HepG2 (cell line): ENCODE results near the gene AGAP3. TPM values are rescaled to one million over a fixed set of nuclear protein-coding genes. Genes with fewer than 3 reads are reported as not detected.

Experiments
- E2F2 ChIP-seq: sonication (generic); formaldehyde crosslinking; IDR thresholded peaks from 2 replicates; pipeline ENCODE4 v1.4.0; 2020; ENCODE audit warnings: missing genetic modification reagents, borderline replicate concordance
- E2F5 ChIP-seq: sonication (generic); formaldehyde crosslinking; conservative IDR thresholded peaks from 2 replicates; pipeline ENCODE4 v1.4.0; 2020; ENCODE audit warnings: missing genetic modification reagents
- ELF3 ChIP-seq: IDR thresholded peaks from 2 replicates; pipeline ENCODE4 v1.6.1; 2016; ENCODE audit warnings: missing genetic modification reagents, missing compliant biosample characterization
- GLI4 ChIP-seq: sonication (generic); formaldehyde crosslinking; IDR thresholded peaks from 2 replicates; pipeline ENCODE4 v1.5.1; 2020; ENCODE audit warnings: missing genetic modification reagents, mild to moderate bottlenecking, moderate library complexity, borderline replicate concordance
- HES4 ChIP-seq: sonication (generic); formaldehyde crosslinking; IDR thresholded peaks from 2 replicates; pipeline ENCODE4 v1.9.0; 2021; ENCODE audit warnings: mild to moderate bottlenecking, missing genetic modification reagents, borderline replicate concordance
- NFIB ChIP-seq: sonication (generic); formaldehyde crosslinking; IDR thresholded peaks from 2 replicates; pipeline ENCODE4 v1.9.0; 2021; ENCODE audit warnings: missing genetic modification reagents, mild to moderate bottlenecking, borderline replicate concordance
- PPARG ChIP-seq: conservative IDR thresholded peaks from 2 replicates; pipeline ENCODE4 v1.6.1; 2016; ENCODE audit warnings: missing biosample characterization, missing genetic modification reagents
- RNF2 ChIP-seq: fragments of 450-650 bp; conservative IDR thresholded peaks from 2 replicates; pipeline ENCODE4 v1.6.1; 2016; ENCODE audit warnings: low read depth
- TBL1XR1 ChIP-seq: fragments of 150-350 bp; IDR thresholded peaks from 2 replicates; pipeline ENCODE4 v1.6.1; 2014; ENCODE audit warnings: borderline replicate concordance, low read length; ENCODE audit not compliant: partially characterized antibody
- TOE1 ChIP-seq: sonication (generic); formaldehyde crosslinking; IDR thresholded peaks from 2 replicates; pipeline ENCODE4 v1.4.0; 2020; ENCODE audit warnings: mild to moderate bottlenecking, missing genetic modification reagents
- ZNF180 ChIP-seq: sonication (generic); formaldehyde crosslinking; IDR thresholded peaks from 2 replicates; pipeline ENCODE4 v1.4.0; 2020; ENCODE audit warnings: low read depth, missing genetic modification reagents, borderline replicate concordance
- ZNF3 ChIP-seq: IDR thresholded peaks from 2 replicates; pipeline ENCODE4 v1.7.0; 2017; ENCODE audit warnings: inconsistent platforms
- ZNF605 ChIP-seq: sonication (generic); formaldehyde crosslinking; IDR thresholded peaks from 2 replicates; pipeline ENCODE4 v1.8.0; 2022; ENCODE audit warnings: mild to moderate bottlenecking, missing genetic modification reagents
- ZNF850 ChIP-seq: sonication (generic); formaldehyde crosslinking; conservative IDR thresholded peaks from 2 replicates; pipeline ENCODE4 v1.9.0; 2021; ENCODE audit warnings: mild to moderate bottlenecking, missing genetic modification reagents
- polyA plus RNA-seq, 8 experiments: library from polyadenylated mRNA; depleted of rRNA in 3 of 8; stranded (reverse) in 7 of 8; unstranded in 1 of 8; fragments of >200 nt; fragmentation: Illumina TruSeq in 4 of 8; extraction: Trizol in 4 of 8; gene quantifications; 2 replicates each; pipeline versions ENCODE4 v1.2.1 to v1.2.3, GENCODE V29; 2011 to 2016; ENCODE audit warnings: low read depth in 4 of 8, missing spikeins in 1 of 8, mixed read lengths in 1 of 8; ENCODE audit not compliant: insufficient read depth in 1 of 8
- total RNA-seq, 5 experiments: library from RNA; depleted of rRNA; stranded (reverse); fragments of >200 nt; fragmentation: Illumina TruSeq; extraction: Trizol; gene quantifications; 2 replicates each; pipeline ENCODE4 v1.2.3, GENCODE V29; 2016; ENCODE audit warnings: low read depth in 1 of 5
- TF ChIP-seq, protein P1 (sequence below), 2 experiments: fragments of 450-650 bp in 1 of 2; sonication (generic) in 1 of 2; formaldehyde crosslinking in 1 of 2; IDR thresholded peaks; 2 replicates each; pipeline versions ENCODE4 v1.6.1 to v1.8.0; 2016 to 2022; ENCODE audit warnings: antibody characterized with exemption in 1 of 2, mild to moderate bottlenecking in 1 of 2, missing genetic modification reagents in 1 of 2
- TF ChIP-seq, protein P2 (sequence below): sonication (generic); formaldehyde crosslinking; IDR thresholded peaks from 2 replicates; pipeline ENCODE4 v1.4.0; 2020; ENCODE audit warnings: missing genetic modification reagents

AGAP3 gene
- total and polyA plus RNA-seq, 2 of the 13 experiments (the other 11 are each of a cell fraction or from before 2014, with no cell fraction given), result 31.3 to 61.4 TPM

DNA sequence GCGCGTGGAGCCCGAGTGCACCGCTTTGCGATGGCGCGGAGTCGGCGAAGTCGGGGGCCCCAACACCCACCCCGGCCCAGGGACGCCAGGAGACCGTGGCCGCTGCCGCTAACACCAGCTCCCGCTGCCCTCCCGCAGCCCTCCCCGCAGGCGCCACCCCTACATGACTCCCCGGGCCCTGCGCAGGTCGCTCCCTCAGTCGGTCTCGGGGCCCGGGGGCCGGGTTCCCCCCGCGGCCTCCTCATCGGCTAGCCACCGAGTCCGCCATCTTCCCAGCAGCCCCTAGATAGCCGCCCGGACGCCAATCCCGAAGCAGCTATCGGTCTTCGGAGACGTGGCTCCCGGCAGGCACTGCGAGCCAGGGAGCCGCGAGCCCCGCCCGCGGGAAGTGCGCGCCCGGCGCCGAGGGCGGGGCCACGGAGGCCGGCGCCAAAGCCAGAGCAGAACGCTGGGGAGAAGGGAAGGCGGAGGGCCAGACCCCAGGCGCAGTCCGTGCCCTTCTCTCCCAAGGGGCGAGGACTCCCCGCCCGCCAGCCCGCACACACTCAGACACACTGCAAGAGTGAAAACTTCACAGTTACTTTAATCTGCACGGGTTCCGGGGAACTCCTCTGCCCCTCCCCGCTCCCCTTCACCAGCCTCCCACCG is 5.6 kb upstream of the AGAP3 start, which contains the start of gene FASTK (continued):
- TF ChIP-seq E2F2 (CRISPR knock-in tag), result 0 out of 2 replicates have a peak, but pooled peaks have one; percentile 63
- TF ChIP-seq ZNF605, result peak; percentile 38; the same call in 1 of the 2 replicates
- peak; percentile 31; the same call in 1 of the 2 replicates for TF ChIP-seq PPARG (CRISPR knock-in tag)
- no peak; the same call in 1 of the 2 replicates for TF ChIP-seq ZNF3 (CRISPR knock-in tag)
- peak; percentile 46; the same call in 1 of the 2 replicates for TF ChIP-seq ELF3 (CRISPR knock-in tag)
- TF ChIP-seq, protein P1, sequence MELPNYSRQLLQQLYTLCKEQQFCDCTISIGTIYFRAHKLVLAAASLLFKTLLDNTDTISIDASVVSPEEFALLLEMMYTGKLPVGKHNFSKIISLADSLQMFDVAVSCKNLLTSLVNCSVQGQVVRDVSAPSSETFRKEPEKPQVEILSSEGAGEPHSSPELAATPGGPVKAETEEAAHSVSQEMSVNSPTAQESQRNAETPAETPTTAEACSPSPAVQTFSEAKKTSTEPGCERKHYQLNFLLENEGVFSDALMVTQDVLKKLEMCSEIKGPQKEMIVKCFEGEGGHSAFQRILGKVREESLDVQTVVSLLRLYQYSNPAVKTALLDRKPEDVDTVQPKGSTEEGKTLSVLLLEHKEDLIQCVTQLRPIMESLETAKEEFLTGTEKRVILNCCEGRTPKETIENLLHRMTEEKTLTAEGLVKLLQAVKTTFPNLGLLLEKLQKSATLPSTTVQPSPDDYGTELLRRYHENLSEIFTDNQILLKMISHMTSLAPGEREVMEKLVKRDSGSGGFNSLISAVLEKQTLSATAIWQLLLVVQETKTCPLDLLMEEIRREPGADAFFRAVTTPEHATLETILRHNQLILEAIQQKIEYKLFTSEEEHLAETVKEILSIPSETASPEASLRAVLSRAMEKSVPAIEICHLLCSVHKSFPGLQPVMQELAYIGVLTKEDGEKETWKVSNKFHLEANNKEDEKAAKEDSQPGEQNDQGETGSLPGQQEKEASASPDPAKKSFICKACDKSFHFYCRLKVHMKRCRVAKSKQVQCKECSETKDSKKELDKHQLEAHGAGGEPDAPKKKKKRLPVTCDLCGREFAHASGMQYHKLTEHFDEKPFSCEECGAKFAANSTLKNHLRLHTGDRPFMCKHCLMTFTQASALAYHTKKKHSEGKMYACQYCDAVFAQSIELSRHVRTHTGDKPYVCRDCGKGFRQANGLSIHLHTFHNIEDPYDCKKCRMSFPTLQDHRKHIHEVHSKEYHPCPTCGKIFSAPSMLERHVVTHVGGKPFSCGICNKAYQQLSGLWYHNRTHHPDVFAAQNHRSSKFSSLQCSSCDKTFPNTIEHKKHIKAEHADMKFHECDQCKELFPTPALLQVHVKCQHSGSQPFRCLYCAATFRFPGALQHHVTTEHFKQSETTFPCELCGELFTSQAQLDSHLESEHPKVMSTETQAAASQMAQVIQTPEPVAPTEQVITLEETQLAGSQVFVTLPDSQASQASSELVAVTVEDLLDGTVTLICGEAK (IDR thresholded peaks at IDR 0.05), result no peak
- TF ChIP-seq, protein P1 (CRISPR knock-in tag; IDR thresholded peaks at IDR 0.05), result no peak; the same call in 1 of the 2 replicates
- TF ChIP-seq ZNF180 (CRISPR knock-in tag), result no peak
- no peak for TF ChIP-seq HES4
- no peak for TF ChIP-seq ZNF850 (CRISPR knock-in tag)
- TF ChIP-seq NFIB, result no peak
- TF ChIP-seq RNF2, result no peak
- TF ChIP-seq, protein P2, sequence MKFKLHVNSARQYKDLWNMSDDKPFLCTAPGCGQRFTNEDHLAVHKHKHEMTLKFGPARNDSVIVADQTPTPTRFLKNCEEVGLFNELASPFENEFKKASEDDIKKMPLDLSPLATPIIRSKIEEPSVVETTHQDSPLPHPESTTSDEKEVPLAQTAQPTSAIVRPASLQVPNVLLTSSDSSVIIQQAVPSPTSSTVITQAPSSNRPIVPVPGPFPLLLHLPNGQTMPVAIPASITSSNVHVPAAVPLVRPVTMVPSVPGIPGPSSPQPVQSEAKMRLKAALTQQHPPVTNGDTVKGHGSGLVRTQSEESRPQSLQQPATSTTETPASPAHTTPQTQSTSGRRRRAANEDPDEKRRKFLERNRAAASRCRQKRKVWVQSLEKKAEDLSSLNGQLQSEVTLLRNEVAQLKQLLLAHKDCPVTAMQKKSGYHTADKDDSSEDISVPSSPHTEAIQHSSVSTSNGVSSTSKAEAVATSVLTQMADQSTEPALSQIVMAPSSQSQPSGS (CRISPR knock-in tag), result peak; percentile 60; the same call in 1 of the 2 replicates
- TF ChIP-seq E2F5 (CRISPR knock-in tag), result 0 out of 2 replicates have a peak, but pooled peaks have one; percentile 59
- peak; percentile 28 for TF ChIP-seq TBL1XR1
- TF ChIP-seq TOE1 (CRISPR knock-in tag), result 0 out of 2 replicates have a peak, but pooled peaks have one; percentile 34
- no peak for TF ChIP-seq GLI4 (CRISPR knock-in tag)
